ENCODE data around the gene ZNF132. TPM values are rescaled to one million over a fixed set of nuclear protein-coding genes. Genes with fewer than 3 reads are reported as not detected.
A peak's percentile ranks its signal among the peaks of the same experiment; 100 is the strongest.
"Not testable (repeated sequence)": the region's sequence is repeated elsewhere in the genome, so short reads cannot be mapped to it uniquely, and the experiment has no call there.

ZNF132 gene
- total RNA-seq, 6 experiments from 2014 or later = 0.75 to 2.8 (median 1.0) TPM

GRCh38 chr19:58451358-58452101 lies 11.6 kb upstream of the ZNF132 start, which contains the start of gene ZNF324B:
TSS of gene ZNF324B (plus strand) at chr19:58451622. CDS start at chr19:58453702, 2,080 bp downstream.
- Histone ChIP-seq H3K27me3 (no peaks in the 10 kb centered on the region), H3K36me3 (no peaks in the 10 kb centered on the region), H3K4me1 (peaks cover 0 to 10% (median 3%) of the 10 kb centered on the region in 4 donors), H3K4me3 (peak within 1 kb of the TSS; percentile 88 to 100 (median 94)), H3K9me3 (no peaks in the 10 kb centered on the region), H3K27ac (peak within 1 kb of the TSS in 1 of 3 donors; percentile 18)
- WGBS (ENCODE audit: insufficient coverage, low coverage, low lambda C conversion rate, missing lambda C conversion rate) = under 1% methylated on average over 24 of the region's 79 CpGs
- TF ChIP-seq CTCF (IDR thresholded peaks at IDR 0.05) (no peak), POLR2A (IDR thresholded peaks at IDR 0.05) (peak; percentile 54)
- intact Hi-C loops (cut with DNase I) = no loop called here
- peak; percentile 96 to 98 (median 97) for DNase-seq
- peak; percentile 98 to 99 (median 98) for ATAC-seq

GRCh38 chr19:58450856-58451357 lies 11.0 kb upstream of the ZNF132 start:
- DNase-seq = peak in 1 of 3 donors; percentile 47

GRCh38 chr19:58449980-58450379 lies 10.0 kb upstream of the ZNF132 start:
- ATAC-seq; H3K9me3 ChIP-seq; H3K4me3 ChIP-seq; H3K27ac ChIP-seq; H3K36me3 ChIP-seq; DNase-seq; intact Hi-C loops (cut with DNase I); H3K27me3 ChIP-seq: not testable (repeated sequence)
- 38% methylated on average over 5 of the region's 5 CpGs for WGBS (ENCODE audit: insufficient coverage, low coverage, low lambda C conversion rate, missing lambda C conversion rate)
- peaks cover 0 to 10% (median 3%) of the 10 kb centered on the region in 4 donors for H3K4me1 ChIP-seq

More at GRCh38 chr19:58450856-58451357, 11.0 kb upstream of the ZNF132 start:
- no peak overlapping the region for H3K27ac ChIP-seq
- H3K4me3 ChIP-seq = peak overlapping the region; percentile 88 to 100 (median 94)
- 4% methylated on average over 8 of the region's 11 CpGs for WGBS (ENCODE audit: insufficient coverage, low coverage, low lambda C conversion rate, missing lambda C conversion rate)
- no peak for TF ChIP-seq POLR2A (IDR thresholded peaks at IDR 0.05)
- TF ChIP-seq CTCF (IDR thresholded peaks at IDR 0.05) = no peak
- no peaks in the 10 kb centered on the region for H3K36me3 ChIP-seq
- ATAC-seq = peak; percentile 11 to 41 (median 19)
- intact Hi-C loops (cut with DNase I) = no loop called here
- peaks cover 0 to 10% (median 3%) of the 10 kb centered on the region in 4 donors for H3K4me1 ChIP-seq
- H3K9me3 ChIP-seq = no peaks in the 10 kb centered on the region
- no peaks in the 10 kb centered on the region for H3K27me3 ChIP-seq

- intact Hi-C loops (cut with DNase I); H3K36me3 ChIP-seq; DNase-seq; H3K9me3 ChIP-seq; H3K4me3 ChIP-seq; H3K27ac ChIP-seq; ATAC-seq; H3K27me3 ChIP-seq: not testable (repeated sequence)
- WGBS (ENCODE audit: insufficient coverage, low coverage, low lambda C conversion rate, missing lambda C conversion rate) = 63% methylated on average over 2 of the region's 3 CpGs
- peaks cover 0 to 10% (median 3%) of the 10 kb centered on the region in 4 donors for H3K4me1 ChIP-seq
Observed at GRCh38 chr19:58448860-58449259, 8.9 kb upstream of the ZNF132 start.

GRCh38 chr19:58442986-58443385 lies 3.0 kb upstream of the ZNF132 start:
- ATAC-seq; intact Hi-C loops (cut with DNase I); H3K4me3 ChIP-seq; H3K27me3 ChIP-seq; H3K27ac ChIP-seq; DNase-seq; H3K9me3 ChIP-seq; H3K36me3 ChIP-seq; H3K4me1 ChIP-seq: not testable (repeated sequence)
- WGBS (ENCODE audit: insufficient coverage, low coverage, low lambda C conversion rate, missing lambda C conversion rate) = 78% methylated on average over 6 of the region's 7 CpGs

- Histone ChIP-seq H3K27ac (peak overlapping the region in 2 of 3 donors; percentile 44 to 60), H3K27me3 (no peaks in the 10 kb centered on the region), H3K4me3 (peak overlapping the region; percentile 55 to 86 (median 62)), H3K9me3 (peaks cover 0 to 8% (median 0%) of the 10 kb centered on the region in 4 donors), H3K4me1 (peaks cover 0 to 8% (median 1%) of the 10 kb centered on the region in 4 donors), H3K36me3 (peaks cover 0 to 10% (median 3%) of the 10 kb centered on the region in 4 donors)
- intact Hi-C loops (cut with DNase I) = no loop called here
- DNase-seq (peak in 1 of 3 donors; percentile 45), ATAC-seq (peak in 1 of 4 donors; percentile 1)
- TF ChIP-seq POLR2A (IDR thresholded peaks at IDR 0.05) = no peak
- TF ChIP-seq CTCF (IDR thresholded peaks at IDR 0.05) = no peak
- 26% methylated on average over 14 of the region's 31 CpGs for WGBS (ENCODE audit: insufficient coverage, low coverage, low lambda C conversion rate, missing lambda C conversion rate)
Observed at GRCh38 chr19:58440556-58440955, 603 bp upstream of the ZNF132 start.

Measured in right lobe of liver (tissue), 6 donors.